Liver (tissue), 9 donors: ENCODE measurements around the gene ZBTB21. TPM values are rescaled to one million over a fixed set of nuclear protein-coding genes. Genes with fewer than 3 reads are reported as not detected.

ENCODE experiments used
- DNase-seq: peaks from one replicate; pipeline ENCODE4 v3.0.0-alpha.2; 2017; ENCODE audit warnings: low spot score
- H3K27ac ChIP-seq, 2 donors: one replicate each; pipeline ENCODE4 v1.7.0; 2013; ENCODE audit warnings: inconsistent platforms in 2 of 2, low read length in 2 of 2, control low read depth in 1 of 2, low read depth in 1 of 2, mild to moderate bottlenecking in 1 of 2
- H3K27me3 ChIP-seq, 4 donors: one replicate each; pipeline versions ENCODE4 v1.6.1 to v1.7.0; 2013; ENCODE audit warnings: low read length in 3 of 4, inconsistent platforms in 1 of 4, mild to moderate bottlenecking in 1 of 4, moderate library complexity in 1 of 4; ENCODE audit not compliant: control insufficient read depth in 4 of 4, insufficient read depth in 4 of 4
- H3K36me3 ChIP-seq, 4 donors: one replicate each; pipeline versions ENCODE4 v1.6.1 to v1.7.0; 2013; ENCODE audit warnings: low read length in 3 of 4, mild to moderate bottlenecking in 3 of 4, low read depth in 1 of 4, moderate library complexity in 1 of 4; ENCODE audit not compliant: control insufficient read depth in 4 of 4, insufficient read depth in 3 of 4
- H3K4me1 ChIP-seq, 4 donors: one replicate each; pipeline versions ENCODE4 v1.6.1 to v1.7.0; 2013; ENCODE audit warnings: low read length in 3 of 4, mild to moderate bottlenecking in 3 of 4, moderate library complexity in 1 of 4; ENCODE audit not compliant: control insufficient read depth in 4 of 4, insufficient read depth in 4 of 4
- H3K4me3 ChIP-seq, 3 donors: one replicate each; pipeline versions ENCODE4 v1.6.1 to v1.7.0; 2013; ENCODE audit warnings: low read length in 3 of 3, control low read depth in 1 of 3, low read depth in 1 of 3, mild to moderate bottlenecking in 1 of 3
- H3K9ac ChIP-seq, 2 donors: one replicate each; pipeline ENCODE4 v1.7.0; 2013; ENCODE audit warnings: low read length in 2 of 2, mild to moderate bottlenecking in 2 of 2, moderate library complexity in 2 of 2, control low read depth in 1 of 2, low read depth in 1 of 2
- H3K9me3 ChIP-seq, 4 donors: one replicate each; pipeline versions ENCODE4 v1.6.1 to v1.7.0; 2013; ENCODE audit warnings: low read length in 3 of 4; ENCODE audit not compliant: control insufficient read depth in 4 of 4
- ATF3 ChIP-seq: IDR thresholded peaks from 2 replicates; pipeline ENCODE4 v1.6.1; 2016; ENCODE audit warnings: antibody characterized with exemption
- FOXA1 ChIP-seq: IDR thresholded peaks from 2 replicates; pipeline ENCODE4 v1.6.1; 2016; ENCODE audit warnings: antibody characterized with exemption
- FOXA2 ChIP-seq: IDR thresholded peaks from 2 replicates; pipeline ENCODE4 v1.6.1; 2016; ENCODE audit warnings: antibody characterized with exemption
- GABPA ChIP-seq, 2 donors: IDR thresholded peaks in 1 of 2; conservative IDR thresholded peaks in 1 of 2; 2 replicates each; pipeline ENCODE4 v1.6.1; 2016; ENCODE audit warnings: antibody characterized with exemption in 2 of 2, mild to moderate bottlenecking in 1 of 2, moderate library complexity in 1 of 2
- HNF4A ChIP-seq, 2 donors: conservative IDR thresholded peaks; 2 replicates each; pipeline ENCODE4 v1.6.1; 2016; ENCODE audit warnings: antibody characterized with exemption in 2 of 2, mild to moderate bottlenecking in 2 of 2
- HNF4G ChIP-seq: IDR thresholded peaks from 2 replicates; pipeline ENCODE4 v1.6.1; 2016; ENCODE audit warnings: antibody characterized with exemption
- JUND ChIP-seq, 2 donors: IDR thresholded peaks; 2 replicates each; pipeline ENCODE4 v1.6.1; 2016; ENCODE audit warnings: antibody characterized with exemption in 2 of 2
- MAX ChIP-seq: IDR thresholded peaks from 2 replicates; pipeline ENCODE4 v1.6.1; 2016; ENCODE audit warnings: antibody characterized with exemption
- NR2F2 ChIP-seq: IDR thresholded peaks from 2 replicates; pipeline ENCODE4 v1.6.1; 2016; ENCODE audit warnings: antibody characterized with exemption
- RAD21 ChIP-seq, 2 donors: IDR thresholded peaks; 2 replicates each; pipeline ENCODE4 v1.6.1; 2016; ENCODE audit warnings: antibody characterized with exemption in 2 of 2, mild to moderate bottlenecking in 2 of 2
- REST ChIP-seq: IDR thresholded peaks from 2 replicates; pipeline ENCODE4 v1.6.1; 2016; ENCODE audit warnings: antibody characterized with exemption, mild to moderate bottlenecking
- RXRA ChIP-seq, 2 donors: IDR thresholded peaks; 2 replicates each; pipeline ENCODE4 v1.6.1; 2017 to 2018; ENCODE audit warnings: antibody characterized with exemption in 2 of 2, mild to moderate bottlenecking in 1 of 2
- SP1 ChIP-seq: IDR thresholded peaks from 2 replicates; pipeline ENCODE4 v1.6.1; 2018; ENCODE audit warnings: antibody characterized with exemption, mild to moderate bottlenecking
- TAF1 ChIP-seq: conservative IDR thresholded peaks from 2 replicates; pipeline ENCODE4 v1.6.1; 2016; ENCODE audit warnings: antibody characterized with exemption, mild to moderate bottlenecking
- ZBTB33 ChIP-seq: IDR thresholded peaks from 2 replicates; pipeline ENCODE4 v1.6.1; 2016; ENCODE audit warnings: antibody characterized with exemption
- WGBS: extraction: QIAGEN DNeasy Blood & Tissue Kit; methylation state at CpG from one replicate; pipeline ENCODE4 v1.1.7; 2013; 5-methylcytosine and 5-hydroxymethylcytosine counted together
- polyA plus RNA-seq, 2 donors: library from polyadenylated mRNA; stranded (reverse) in 1 of 2; unstranded in 1 of 2; fragments of 200-250 nt in 1 of 2; fragments of >200 nt in 1 of 2; fragmentation: Nextera tagmentation in 1 of 2; extraction: Ambion mirVana in 1 of 2; gene quantifications; one replicate each; pipeline versions ENCODE4 v1.2.1 to v1.2.3, GENCODE V29; 2013 to 2015
- total RNA-seq, 2 donors: library from RNA; depleted of rRNA; stranded (reverse); fragments of >200 nt; gene quantifications; one replicate each; pipeline ENCODE4 v1.2.3, GENCODE V29; 2014
- donor health status: healthy.
- donor health status: healthy.
- donor health status: healthy.
- donor health status: healthy.
- donor health status: healthy.

Gene ZBTB21
- total and polyA plus RNA-seq, 4 donors: 3.1 to 14.1 (median 4.0) TPM

- WGBS: 47% methylated on average over 9 of the region's 9 CpGs
- Histone ChIP-seq H3K27ac (no peak overlapping the region), H3K36me3 (no peaks in the 10 kb centered on the region), H3K4me1 (peaks cover 0 to 6% (median 3%) of the 10 kb centered on the region in 4 donors), H3K9ac (no peak overlapping the region), H3K9me3 (peaks cover 0 to 9% (median 2%) of the 10 kb centered on the region in 4 donors), H3K4me3 (no peak overlapping the region), H3K27me3 (no peaks in the 10 kb centered on the region)
- TF ChIP-seq RAD21 (IDR thresholded peaks at IDR 0.05) (no peak), GABPA (IDR thresholded peaks at IDR 0.05 in 1 of 2, conservative IDR thresholded peaks at IDR 0.05 in 1 of 2) (no peak), REST (no peak), ATF3 (no peak), NR2F2 (no peak), TAF1 (no peak), MAX (no peak), FOXA1 (no peak), HNF4G (no peak), FOXA2 (no peak), HNF4A (conservative IDR thresholded peaks at IDR 0.05) (no peak), ZBTB33 (no peak)
- DNase-seq: no peak
These were observed 41.6 kb upstream of the ZBTB21 start for GRCh38 chr21:42051788-42052187.

- WGBS: 93% methylated on average over 16 of the region's 16 CpGs
- no peak for DNase-seq
- no peak overlapping the region for H3K9ac ChIP-seq
- H3K36me3 ChIP-seq: no peaks in the 10 kb centered on the region
- no peaks in the 10 kb centered on the region for H3K27me3 ChIP-seq
- H3K27ac ChIP-seq: no peak overlapping the region
- TF ChIP-seq FOXA1 (no peak), JUND (IDR thresholded peaks at IDR 0.05) (no peak), RAD21 (IDR thresholded peaks at IDR 0.05) (no peak), FOXA2 (no peak), NR2F2 (no peak), HNF4G (no peak), SP1 (no peak), RXRA (IDR thresholded peaks at IDR 0.05) (no peak), GABPA (IDR thresholded peaks at IDR 0.05 in 1 of 2, conservative IDR thresholded peaks at IDR 0.05 in 1 of 2) (no peak)
- no peak overlapping the region for H3K4me3 ChIP-seq
- peaks cover 0 to 9% (median 2%) of the 10 kb centered on the region in 4 donors for H3K9me3 ChIP-seq
- H3K4me1 ChIP-seq: no peaks in the 10 kb centered on the region
These were observed 39.6 kb upstream of the ZBTB21 start for GRCh38 chr21:42049578-42050430.
